ENCODE data around the gene NIBAN1. TPM values are rescaled to one million over a fixed set of nuclear protein-coding genes. Genes with fewer than 3 reads are reported as not detected.

The NIBAN1 gene
- total and polyA plus RNA-seq, 2 donors (not counting 3 experiments of a cell fraction or from before 2014, with no cell fraction given): 0.23 to 2.8 TPM

- Histone ChIP-seq H3K4me2 (ENCODE audit: insufficient read depth, low read length) (no peak overlapping the region), H3K79me2 (ENCODE audit: control insufficient read depth, insufficient read depth, low read length) (no peaks in the 10 kb centered on the region), H3K9me3 (replicated peaks; ENCODE audit: control insufficient read depth, insufficient read depth, low read length) (no peaks in the 10 kb centered on the region), H3K36me3 (ENCODE audit: control insufficient read depth in 2 of 2, extremely low read depth in 1 of 2, insufficient read depth in 2 of 2, low read length in 2 of 2) (no peaks in the 10 kb centered on the region), H4K20me1 (replicated peaks; ENCODE audit: control insufficient read depth, extremely low read depth, insufficient read depth, low read length) (no peaks in the 10 kb centered on the region), H3K4me1 (ENCODE audit: control insufficient read depth, extremely low read depth, insufficient read depth, low read length) (no peaks in the 10 kb centered on the region), H3K4me3 (replicated peaks in 1 of 3; ENCODE audit: insufficient read depth in 1 of 3, low read depth in 1 of 3, low read length in 3 of 3) (no peak overlapping the region), H3K9me1 (replicated peaks; ENCODE audit: control insufficient read depth, extremely low read depth, insufficient read depth, low read length) (no peaks in the 10 kb centered on the region), H2AFZ (ENCODE audit: low read depth, low read length) (no peak overlapping the region), H3K27me3 (ENCODE audit: control insufficient read depth in 2 of 2, insufficient read depth in 2 of 2, low read length in 2 of 2) (no peaks in the 10 kb centered on the region), H3K9ac (replicated peaks; ENCODE audit: extremely low read depth, insufficient read depth, low read length) (no peak overlapping the region), H3K27ac (ENCODE audit: insufficient read depth, low read depth, low read length) (no peak overlapping the region)
- BruUV-seq (replicated peaks): no TSS peak
- ChIA-PET POLR2A (no interaction called here), CTCF (no interaction called here)
- intact Hi-C loops (cut with micrococcal nuclease): no loop called here
- no peak for FAIRE-seq
- TF ChIP-seq FOS (IDR thresholded peaks at IDR 0.05; ENCODE audit: borderline replicate concordance, insufficient read depth, low read length) (no peak), POLR2AphosphoS5 (IDR thresholded peaks at IDR 0.05; ENCODE audit: insufficient read depth, low read depth, low read length) (no peak), MAX (IDR thresholded peaks at IDR 0.05; ENCODE audit: insufficient read depth, insufficient read length) (no peak), MYC (IDR thresholded peaks at IDR 0.05; ENCODE audit: low read depth, low read length) (no peak), JUN (IDR thresholded peaks at IDR 0.05; ENCODE audit: borderline replicate concordance, insufficient read depth, insufficient read length, low read depth) (no peak), CTCF (IDR thresholded peaks at IDR 0.05; ENCODE audit: extremely low read depth in 1 of 2, insufficient read depth in 1 of 2, low read depth in 1 of 2, low read length in 2 of 2) (no peak), EZH2 (IDR thresholded peaks at IDR 0.05; ENCODE audit: borderline replicate concordance, low read depth, low read length, severe bottlenecking) (no peak), GATA2 (IDR thresholded peaks at IDR 0.05; ENCODE audit: insufficient read depth, insufficient read length, low read depth, low read length) (no peak), POLR2A (IDR thresholded peaks at IDR 0.05; ENCODE audit: low read depth, low read length) (no peak)
- no peak for DNase-seq (ENCODE audit: low read depth, low spot score)
- dilution Hi-C loops (cut with MboI; ENCODE audit: extremely low pct_ligation_motif_present, low sequenced_read_pairs): no loop called here
These were observed 40.4 kb downstream of the NIBAN1 start for GRCh38 chr1:184933944-184934343.

Data from endothelial cell of umbilical vein (primary cell).